ENCODE measurements around the gene PAXX. TPM values are rescaled to one million over a fixed set of nuclear protein-coding genes. Genes with fewer than 3 reads are reported as not detected.
"Not testable (repeated sequence)": the region's sequence is repeated elsewhere in the genome, so short reads cannot be mapped to it uniquely, and the experiment has no call there.

PAXX gene
- total and polyA plus RNA-seq, 2 donors (not counting 1 experiment from before 2014, with no cell fraction given), result 74.8 to 167 TPM

DNA sequence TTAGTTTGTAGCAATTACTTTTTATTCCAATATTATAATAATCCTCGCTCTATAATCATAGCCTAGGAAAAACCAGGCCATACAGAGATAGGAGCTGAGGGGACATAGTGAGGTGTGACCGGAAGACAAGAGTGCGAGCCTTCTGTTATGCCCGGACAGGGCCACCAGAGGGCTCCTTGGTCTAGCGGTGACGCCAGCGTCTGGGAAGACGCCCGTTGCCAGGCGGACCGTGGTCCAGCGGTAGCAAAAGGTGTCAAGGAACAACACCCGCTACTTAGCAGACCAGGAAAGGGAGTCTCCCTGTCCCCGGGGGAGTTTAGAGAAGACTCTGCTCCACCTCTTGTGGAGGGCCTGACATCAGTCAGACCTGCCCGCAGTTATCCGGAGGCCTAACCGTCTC lies 12.1 kb downstream of the PAXX start:
- intact Hi-C loops (cut with micrococcal nuclease), result loop anchor here (1.0 kb wide), 1 partner anchor 31 kb away; no protein-coding TSS in a partner anchor
- H3K9me3 ChIP-seq (ENCODE audit: control extremely low read depth in 1 of 3, control insufficient read depth in 2 of 3, insufficient read depth in 1 of 3, low read length in 2 of 3); H2AFZ ChIP-seq (ENCODE audit: insufficient read depth, low read depth, low read length, poor library complexity, severe bottlenecking); H3K36me3 ChIP-seq (replicated peaks in 1 of 2; ENCODE audit: control extremely low read depth in 1 of 2, control insufficient read depth in 1 of 2, extremely low read depth in 1 of 2, insufficient read depth in 2 of 2, low read length in 1 of 2); H3K4me3 ChIP-seq (ENCODE audit: control extremely low read depth in 1 of 5, extremely low read depth in 1 of 5, insufficient read depth in 1 of 5, low read depth in 2 of 5, low read length in 4 of 5); POLR2A ChIA-PET; H3K27ac ChIP-seq (ENCODE audit: low read length in 2 of 2); H3K27me3 ChIP-seq (replicated peaks in 1 of 4; ENCODE audit: control extremely low read depth in 1 of 4, control insufficient read depth in 3 of 4, insufficient read depth in 4 of 4, low read length in 3 of 4); H3K27me3 Mint-ChIP-seq; DNase-seq; H3K4me3 Mint-ChIP-seq; H3K9me3 Mint-ChIP-seq (ENCODE audit: insufficient read depth); ATAC-seq (ENCODE audit: low read depth); H3K9ac ChIP-seq (ENCODE audit: low read length); H3K4me2 ChIP-seq (replicated peaks; ENCODE audit: low read depth, low read length, poor library complexity, severe bottlenecking); H3K79me2 ChIP-seq (ENCODE audit: control insufficient read depth, insufficient read depth, low read length); H4K20me1 ChIP-seq (ENCODE audit: control insufficient read depth, insufficient read depth, low read length, poor library complexity, severe bottlenecking); H3K27ac Mint-ChIP-seq: not testable (repeated sequence)
- WGBS (ENCODE audit: insufficient coverage), result 42% methylated on average over 13 of the region's 17 CpGs
- TF ChIP-seq CTCF (IDR thresholded peaks at IDR 0.05), result peak; percentile 54
- peaks cover 17% of the 10 kb centered on the region for H3K4me1 Mint-ChIP-seq
- H3K4me1 ChIP-seq (ENCODE audit: control insufficient read depth in 2 of 2, insufficient read depth in 2 of 2, low read length in 2 of 2), result peaks cover 17 to 21% of the 10 kb centered on the region in 2 donors
- CTCF ChIA-PET, result interaction anchor here (0.7 to 2.8 kb wide), 4 partner anchors 17 to 67 kb away, joined by 3 to 16 read pairs (median 3); no protein-coding TSS in a partner anchor

DNA sequence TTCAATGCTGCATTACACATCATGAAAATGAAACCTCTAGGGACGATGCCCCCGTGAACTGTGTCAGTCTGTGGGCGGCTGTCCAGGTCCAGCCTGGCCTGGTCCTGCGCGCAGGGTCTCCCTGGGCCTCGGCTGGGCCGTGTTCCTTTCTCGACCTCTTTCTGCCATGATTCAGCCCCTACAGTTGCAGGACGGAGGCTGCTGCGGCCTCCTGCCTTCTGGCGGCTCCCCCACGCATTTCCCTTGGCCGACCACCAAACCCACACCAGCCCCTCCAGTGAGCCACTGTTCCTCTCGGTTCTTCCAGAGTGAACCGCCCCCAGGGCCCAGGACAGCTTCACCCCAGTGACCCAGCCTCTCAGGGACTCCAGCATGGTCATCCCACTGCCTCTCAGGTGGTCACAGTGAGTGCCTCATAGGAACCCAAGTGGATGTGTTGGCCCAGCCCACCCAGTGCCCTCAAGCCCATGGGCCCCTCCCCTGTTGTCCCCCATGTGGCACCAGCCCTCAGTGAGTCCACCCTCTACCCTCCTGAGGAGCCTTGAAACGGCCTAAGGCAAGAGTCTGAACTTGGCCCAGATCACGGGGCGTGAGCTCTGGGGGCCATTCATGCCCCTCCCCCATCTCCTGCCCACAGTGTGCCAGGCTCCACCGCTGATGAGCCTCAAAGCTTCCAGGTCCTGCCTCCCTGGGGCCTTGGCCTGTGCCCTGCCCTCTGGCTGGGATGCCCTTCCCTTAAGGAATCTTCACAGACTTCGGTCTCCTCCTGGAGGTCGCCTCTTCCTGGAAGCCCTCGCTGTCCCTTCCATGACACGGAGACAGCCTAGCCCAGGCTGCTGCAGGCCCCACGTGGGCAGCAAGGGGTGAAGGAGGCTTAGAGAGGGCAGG lies 14.1 kb downstream of the PAXX start:
- no peak for ATAC-seq (ENCODE audit: low read depth)
- H3K4me2 ChIP-seq (replicated peaks; ENCODE audit: low read depth, low read length, poor library complexity, severe bottlenecking), result no peak overlapping the region
- H2AFZ ChIP-seq (ENCODE audit: insufficient read depth, low read depth, low read length, poor library complexity, severe bottlenecking), result no peak overlapping the region
- no peak for DNase-seq
- no peaks in the 10 kb centered on the region for H3K27me3 ChIP-seq (replicated peaks in 1 of 4; ENCODE audit: control extremely low read depth in 1 of 4, control insufficient read depth in 3 of 4, insufficient read depth in 4 of 4, low read length in 3 of 4)
- no peak overlapping the region for H3K4me3 Mint-ChIP-seq
- POLR2A ChIA-PET, result no interaction called here
- no peaks in the 10 kb centered on the region for H3K4me1 Mint-ChIP-seq
- H3K36me3 ChIP-seq (replicated peaks in 1 of 2; ENCODE audit: control extremely low read depth in 1 of 2, control insufficient read depth in 1 of 2, extremely low read depth in 1 of 2, insufficient read depth in 2 of 2, low read length in 1 of 2), result no peaks in the 10 kb centered on the region
- H3K27ac ChIP-seq (ENCODE audit: low read length in 2 of 2), result no peak overlapping the region
- no peaks in the 10 kb centered on the region for H4K20me1 ChIP-seq (ENCODE audit: control insufficient read depth, insufficient read depth, low read length, poor library complexity, severe bottlenecking)
- H3K9me3 Mint-ChIP-seq (ENCODE audit: insufficient read depth), result no peaks in the 10 kb centered on the region
- H3K27me3 Mint-ChIP-seq, result no peaks in the 10 kb centered on the region
- CTCF ChIA-PET, result interaction anchor here (1.3 to 2.8 kb wide), 2 partner anchors 29 kb away, joined by 3 to 16 read pairs; no protein-coding TSS in a partner anchor
- H3K4me1 ChIP-seq (ENCODE audit: control insufficient read depth in 2 of 2, insufficient read depth in 2 of 2, low read length in 2 of 2), result peaks cover 0 to under 1% of the 10 kb centered on the region in 2 donors
- peaks cover 0 to 4% (median 0%) of the 10 kb centered on the region in 3 donors for H3K9me3 ChIP-seq (ENCODE audit: control extremely low read depth in 1 of 3, control insufficient read depth in 2 of 3, insufficient read depth in 1 of 3, low read length in 2 of 3)
- no peak overlapping the region for H3K9ac ChIP-seq (ENCODE audit: low read length)
- TF ChIP-seq EZH2 (IDR thresholded peaks at IDR 0.05; ENCODE audit: borderline replicate concordance, insufficient read depth, low read depth, low read length, poor library complexity, severe bottlenecking), result no peak
- no peak for TF ChIP-seq CTCF (IDR thresholded peaks at IDR 0.05)
- peak overlapping the region; percentile 20 for H3K27ac Mint-ChIP-seq
- 48% methylated on average over 23 of the region's 24 CpGs for WGBS (ENCODE audit: insufficient coverage)
- H3K4me3 ChIP-seq (ENCODE audit: control extremely low read depth in 1 of 5, extremely low read depth in 1 of 5, insufficient read depth in 1 of 5, low read depth in 2 of 5, low read length in 4 of 5), result no peak overlapping the region
- intact Hi-C loops (cut with micrococcal nuclease), result no loop called here
- H3K79me2 ChIP-seq (ENCODE audit: control insufficient read depth, insufficient read depth, low read length), result no peaks in the 10 kb centered on the region
